Choroid plexus epithelial cell (primary cell): ENCODE data around the gene SEC14L2.

ENCODE experiments used
- DNase-seq: peaks from one replicate; pipeline ENCODE4 v3.0.0-alpha.2; 2010; ENCODE audit warnings: low read depth
- H3K4me3 ChIP-seq: 2 replicates; pipeline ENCODE4 v1.5.1; 2011; ENCODE audit warnings: low read depth, mild to moderate bottlenecking, control low read depth, low read length, moderate library complexity
- CTCF ChIP-seq: conservative IDR thresholded peaks from 2 replicates; pipeline ENCODE4 v1.5.1; 2011; ENCODE audit warnings: low read depth, mild to moderate bottlenecking, control low read depth, inconsistent platforms, low read length, moderate library complexity

The SEC14L2 gene

GRCh38 chr22:30396871-30397655, at the start of gene SEC14L2:
TSS of gene SEC14L2 (plus strand) at chr22:30397018. CDS start at chr22:30397117, 99 bp downstream.
- DNase-seq, result peak; percentile 35
- TF ChIP-seq CTCF, result no peak
- H3K4me3 ChIP-seq, result peak within 1 kb of the TSS; percentile 87

- TF ChIP-seq CTCF, result no peak
- no peak overlapping the region for H3K4me3 ChIP-seq
- no peak for DNase-seq
These were observed 49.4 kb upstream of the SEC14L2 start for GRCh38 chr22:30347255-30347892.

- TF ChIP-seq CTCF, result no peak
- no peak overlapping the region for H3K4me3 ChIP-seq
- DNase-seq, result no peak
These were observed 48.4 kb upstream of the SEC14L2 start for GRCh38 chr22:30348404-30348803.

- no peak for TF ChIP-seq CTCF
- H3K4me3 ChIP-seq, result no peak overlapping the region
- DNase-seq, result no peak
These were observed 48.0 kb upstream of the SEC14L2 start for GRCh38 chr22:30348809-30349208.

- no peak for DNase-seq
- H3K4me3 ChIP-seq, result no peak overlapping the region
- TF ChIP-seq CTCF, result no peak
These were observed 45.6 kb upstream of the SEC14L2 start for GRCh38 chr22:30351226-30351625.

GRCh38 chr22:30354644-30355043, 42.2 kb upstream of the SEC14L2 start:
- DNase-seq, result no peak
- no peak overlapping the region for H3K4me3 ChIP-seq
- no peak for TF ChIP-seq CTCF
